Heart left ventricle (tissue), 16 donors: Measurements from ENCODE around the gene TUBB2B. TPM values are rescaled to one million over a fixed set of nuclear protein-coding genes. Genes with fewer than 3 reads are reported as not detected.

ENCODE experiments used
- ATAC-seq, 4 donors: fragments of 200-7000 bp; cut with Tn5 transposase; one replicate each; pipeline ENCODE4 v1.9.1; 2020 to 2022; ENCODE audit warnings: moderate library complexity in 4 of 4, mild to moderate bottlenecking in 3 of 4, moderate number of reproducible peaks in 1 of 4
- DNase-seq, 5 donors: peaks; one replicate each; pipeline ENCODE4 v3.0.0-alpha.2; 2020
- H3K27ac ChIP-seq, 12 donors: fragments of 200-600 bp; sonication (generic) in 4 of 12; one replicate each; pipeline versions ENCODE4 v1.5.0 to v1.8.0; 2016 to 2022; ENCODE audit warnings: mild to moderate bottlenecking in 2 of 12
- H3K27me3 ChIP-seq, 9 donors: fragments of 200-600 bp; sonication (generic) in 2 of 9; one replicate each; pipeline versions ENCODE4 v1.5.1 to v1.8.0; 2016 to 2022; ENCODE audit warnings: mild to moderate bottlenecking in 3 of 9
- H3K36me3 ChIP-seq, 9 donors: fragments of 200-600 bp; sonication (generic) in 2 of 9; one replicate each; pipeline versions ENCODE4 v1.5.0 to v1.8.0; 2018 to 2022; ENCODE audit warnings: mild to moderate bottlenecking in 2 of 9
- H3K4me1 ChIP-seq, 12 donors: fragments of 200-600 bp; sonication (generic) in 4 of 12; one replicate each; pipeline versions ENCODE4 v1.5.0 to v1.8.0; 2016 to 2022; ENCODE audit warnings: mild to moderate bottlenecking in 3 of 12
- H3K4me3 ChIP-seq, 12 donors: fragments of 200-600 bp; sonication (generic) in 4 of 12; one replicate each; pipeline versions ENCODE4 v1.5.0 to v1.8.0; 2017 to 2022; ENCODE audit warnings: mild to moderate bottlenecking in 9 of 12, moderate library complexity in 4 of 12
- H3K9me3 ChIP-seq, 12 donors: fragments of 200-600 bp; sonication (generic) in 4 of 12; one replicate each; pipeline versions ENCODE4 v1.5.0 to v1.8.0; 2016 to 2022; ENCODE audit warnings: mild to moderate bottlenecking in 1 of 12
- POLR2A ChIP-seq, 2 donors: fragments of 450-650 bp; IDR thresholded peaks; one replicate each; pipeline ENCODE4 v1.6.1; 2017; ENCODE audit warnings: antibody characterized with exemption in 2 of 2, mild to moderate bottlenecking in 2 of 2, moderate library complexity in 2 of 2
- WGBS, 4 donors: extraction: QIAGEN DNeasy Blood & Tissue Kit in 2 of 4; methylation state at CpG; one replicate each; pipeline versions ENCODE4 v1.1.5 to v1.1.7; 2013 to 2018; 5-methylcytosine and 5-hydroxymethylcytosine counted together
- intact Hi-C, 10 donors: fragments of 100-400 bp; cut with DNase I; formaldehyde crosslinking; loops; one replicate each; pipeline versions ENCODE4 v1.11.1 to v1.14.2; 2022
- polyA plus RNA-seq, 2 donors: library from polyadenylated mRNA; stranded (reverse); fragments of 200-250 nt; gene quantifications; one replicate each; pipeline ENCODE4 v1.2.3, GENCODE V29; 2013
- total RNA-seq, 9 donors: library from RNA; depleted of rRNA in 2 of 9; stranded (reverse); fragments of >200 nt in 2 of 9; fragmentation: NEBNext Ultra II Directional in 3 of 9; extraction: Animal tissue kit (Norgen Biotek cat#: 25700) in 3 of 9; gene quantifications; one replicate each; pipeline versions ENCODE4 v1.1.0 to v1.2.4, GENCODE V29; 2016 to 2023
- TF ChIP-seq, protein P1 (sequence below), 12 donors: fragments of 200-600 bp; sonication (generic) in 4 of 12; IDR thresholded peaks; one replicate each; pipeline versions ENCODE4 v1.5.0 to v1.8.0; 2018 to 2022; ENCODE audit warnings: antibody characterized with exemption in 12 of 12, mild to moderate bottlenecking in 5 of 12
- donor health status: ischemic (EF 13 %, LVEDD 7.1; RV severe dilation, severe dysfunction).
- donor health status: healthy with polysubstance abuse.
- donor health status: DM: no; HTN: yes; CAD: no.
- donor health status: DM: no; HTN: no; CAD: no.
- donor health status: ischemic (EF 25% LVEDD 6.9; RV normal size, moderate dysfunction).
- donor health status: ischemic (EF 25% LVEDD 5.7; RV mildly dilated, moderate dysfunction).
- donor health status: healthy.
- donor health status: DM: yes; HTN: yes; CAD: no.
- donor health status: ischemic (EF 35%, LVEDD 5.7; RV mildly dilated, moderate dysfunction).
- donor health status: nonischemic (EF 11% LVEDD 7.7; RV severe dilation, severe dysfunction).
- donor health status: DM: yes; HTN: yes; CAD: no.
- donor health status: PGD.
- donor health status: ischemic (EF 29% LVEDD 5.4; RV normal size, mild dysfunction).
- donor health status: nonischemic (EF 23%, LVEDD 6.1; RV moderate dilation, normal function).

TUBB2B gene
- total and polyA plus RNA-seq, 11 donors, result 0.90 to 3.4 (median 1.5) TPM

DNA sequence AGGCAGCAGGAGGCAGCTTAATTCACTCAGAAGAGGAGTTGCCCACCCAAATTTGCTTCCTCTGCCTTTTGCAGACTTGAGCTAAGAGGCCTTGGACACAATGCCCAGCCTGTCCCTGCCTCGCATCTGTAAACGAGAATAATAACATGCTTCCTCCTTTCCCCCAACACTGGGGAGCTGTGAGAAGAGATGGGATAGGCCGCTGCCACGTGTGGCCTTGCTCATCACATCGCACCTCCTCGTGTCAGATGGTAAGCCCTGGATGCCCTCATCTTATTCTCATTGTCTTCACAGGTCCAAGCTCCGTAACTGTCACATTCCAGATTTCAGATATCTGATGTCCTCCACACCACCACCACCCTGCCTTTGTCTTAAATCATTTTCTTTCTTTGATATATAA, 13.1 kb upstream of the TUBB2B start:
- intact Hi-C loops, result no loop called here
- ATAC-seq (no peak), DNase-seq (no peak)
- peaks cover 0 to 11% (median 0%) of the 10 kb centered on the region in 9 donors for H3K27me3 ChIP-seq
- no peak overlapping the region for H3K27ac ChIP-seq
- no peak for TF ChIP-seq POLR2A (IDR thresholded peaks at IDR 0.05)
- TF ChIP-seq, protein P1, sequence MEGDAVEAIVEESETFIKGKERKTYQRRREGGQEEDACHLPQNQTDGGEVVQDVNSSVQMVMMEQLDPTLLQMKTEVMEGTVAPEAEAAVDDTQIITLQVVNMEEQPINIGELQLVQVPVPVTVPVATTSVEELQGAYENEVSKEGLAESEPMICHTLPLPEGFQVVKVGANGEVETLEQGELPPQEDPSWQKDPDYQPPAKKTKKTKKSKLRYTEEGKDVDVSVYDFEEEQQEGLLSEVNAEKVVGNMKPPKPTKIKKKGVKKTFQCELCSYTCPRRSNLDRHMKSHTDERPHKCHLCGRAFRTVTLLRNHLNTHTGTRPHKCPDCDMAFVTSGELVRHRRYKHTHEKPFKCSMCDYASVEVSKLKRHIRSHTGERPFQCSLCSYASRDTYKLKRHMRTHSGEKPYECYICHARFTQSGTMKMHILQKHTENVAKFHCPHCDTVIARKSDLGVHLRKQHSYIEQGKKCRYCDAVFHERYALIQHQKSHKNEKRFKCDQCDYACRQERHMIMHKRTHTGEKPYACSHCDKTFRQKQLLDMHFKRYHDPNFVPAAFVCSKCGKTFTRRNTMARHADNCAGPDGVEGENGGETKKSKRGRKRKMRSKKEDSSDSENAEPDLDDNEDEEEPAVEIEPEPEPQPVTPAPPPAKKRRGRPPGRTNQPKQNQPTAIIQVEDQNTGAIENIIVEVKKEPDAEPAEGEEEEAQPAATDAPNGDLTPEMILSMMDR (IDR thresholded peaks at IDR 0.05), result no peak
- no peaks in the 10 kb centered on the region for H3K4me1 ChIP-seq
- 66 to 72% (median 72%) methylated on average over 7 of the region's 7 CpGs for WGBS, 4 donors
- no peaks in the 10 kb centered on the region for H3K9me3 ChIP-seq
- no peak overlapping the region for H3K4me3 ChIP-seq
- H3K36me3 ChIP-seq, result no peaks in the 10 kb centered on the region

DNA sequence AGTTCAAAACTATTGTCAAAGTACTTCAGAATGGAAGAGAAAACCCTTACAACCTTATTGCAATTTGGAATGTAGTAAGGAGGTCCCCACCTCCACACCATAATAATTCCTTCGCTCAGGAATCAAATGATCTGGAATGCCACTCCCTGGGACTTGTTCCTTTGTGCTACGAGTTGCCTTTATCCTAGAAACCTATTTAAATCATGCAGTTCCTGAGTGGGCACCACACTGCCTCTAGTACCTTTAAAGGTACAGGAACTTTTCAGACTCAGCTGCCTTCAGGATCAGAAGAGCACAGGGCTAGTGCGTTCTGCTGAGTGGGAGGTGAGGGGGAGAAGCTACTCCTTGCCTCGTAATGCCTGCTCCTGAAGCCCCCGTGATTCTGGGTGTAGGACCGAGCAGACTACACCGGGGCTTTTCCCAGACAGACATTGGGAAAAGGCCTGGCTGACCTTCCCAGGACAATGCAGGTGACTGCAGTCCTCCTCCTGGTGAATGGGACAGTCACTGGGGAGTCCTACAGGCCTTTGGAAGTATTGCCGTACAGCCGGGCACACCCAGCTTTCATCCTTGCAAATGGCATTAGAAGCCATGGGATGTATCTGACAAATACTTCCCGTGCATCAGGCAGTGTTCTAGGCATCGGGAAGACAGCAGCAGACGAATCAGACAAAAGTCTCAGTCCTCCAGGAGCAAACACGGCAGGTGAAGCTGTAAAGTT, 11.8 kb upstream of the TUBB2B start:
- peaks cover 0 to 19% (median 7%) of the 10 kb centered on the region in 9 donors for H3K27me3 ChIP-seq

DNA sequence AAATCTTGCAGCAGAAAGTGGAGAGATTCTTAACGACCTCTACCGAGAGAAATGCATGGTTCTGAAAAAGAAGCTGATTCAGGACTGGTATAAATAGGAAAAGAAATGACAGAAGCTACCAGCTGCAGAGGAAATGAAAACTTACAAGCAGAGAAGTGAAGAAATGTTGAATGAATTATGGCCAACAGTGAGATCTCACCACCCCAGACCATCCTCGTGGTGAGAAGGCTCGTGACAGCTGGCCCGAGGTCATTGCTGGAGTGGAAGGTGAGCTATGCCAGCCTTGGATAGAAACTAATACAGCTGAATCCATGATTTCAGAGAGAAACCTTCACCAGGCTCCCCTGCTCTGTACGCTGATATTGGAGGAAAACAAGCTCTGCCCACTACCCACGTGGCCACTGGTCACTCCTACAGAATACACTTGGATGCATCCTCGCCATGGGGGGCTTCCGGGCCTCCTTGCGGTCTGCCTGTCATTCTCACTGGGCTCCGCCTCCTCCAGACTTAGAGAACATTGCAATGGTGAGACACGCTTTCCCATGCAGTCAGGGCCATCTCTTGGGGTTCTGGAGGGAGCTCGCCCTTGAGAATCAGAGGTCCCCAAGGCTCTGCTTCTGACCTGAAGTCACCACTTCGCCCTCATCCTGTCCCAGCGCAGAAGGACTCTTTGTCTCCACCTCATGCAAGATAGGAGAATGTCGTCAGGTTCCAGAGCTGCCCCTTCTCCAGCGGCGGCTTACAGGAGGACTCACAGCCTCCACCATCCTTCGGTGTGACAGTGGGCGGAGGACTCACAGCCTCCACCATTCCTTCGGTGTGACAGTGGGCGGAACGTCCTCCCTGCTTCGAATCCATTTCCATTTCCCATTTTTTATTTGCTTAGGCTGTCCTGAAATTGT, 10.6 kb upstream of the TUBB2B start:
- peaks cover 0 to 32% (median 17%) of the 10 kb centered on the region in 9 donors for H3K27me3 ChIP-seq
- ATAC-seq, result peak in 1 of 4 donors; percentile 27
- no peaks in the 10 kb centered on the region for H3K36me3 ChIP-seq
- DNase-seq, result no peak
- H3K9me3 ChIP-seq, result no peaks in the 10 kb centered on the region
- no peak overlapping the region for H3K27ac ChIP-seq
- no peak overlapping the region for H3K4me3 ChIP-seq
- no peak for TF ChIP-seq POLR2A (IDR thresholded peaks at IDR 0.05)
- TF ChIP-seq, protein P1 (IDR thresholded peaks at IDR 0.05), result no peak
- WGBS, 4 donors, result 80 to 83% (median 83%) methylated on average over 24 of the region's 24 CpGs
- intact Hi-C loops, result no loop called here
- H3K4me1 ChIP-seq, result no peaks in the 10 kb centered on the region

More for the DNA sequence above, 11.8 kb upstream of the TUBB2B start:
- Histone ChIP-seq H3K4me1 (no peaks in the 10 kb centered on the region), H3K9me3 (no peaks in the 10 kb centered on the region), H3K36me3 (no peaks in the 10 kb centered on the region), H3K27ac (no peak overlapping the region), H3K4me3 (no peak overlapping the region)
- no peak for DNase-seq
- 77 to 84% (median 84%) methylated on average over 13 of the region's 13 CpGs for WGBS, 4 donors
- TF ChIP-seq, protein P1 (IDR thresholded peaks at IDR 0.05), result peak in 1 of 12 donors; percentile 8
- TF ChIP-seq POLR2A (IDR thresholded peaks at IDR 0.05), result no peak
- intact Hi-C loops, result no loop called here
- ATAC-seq, result no peak

DNA sequence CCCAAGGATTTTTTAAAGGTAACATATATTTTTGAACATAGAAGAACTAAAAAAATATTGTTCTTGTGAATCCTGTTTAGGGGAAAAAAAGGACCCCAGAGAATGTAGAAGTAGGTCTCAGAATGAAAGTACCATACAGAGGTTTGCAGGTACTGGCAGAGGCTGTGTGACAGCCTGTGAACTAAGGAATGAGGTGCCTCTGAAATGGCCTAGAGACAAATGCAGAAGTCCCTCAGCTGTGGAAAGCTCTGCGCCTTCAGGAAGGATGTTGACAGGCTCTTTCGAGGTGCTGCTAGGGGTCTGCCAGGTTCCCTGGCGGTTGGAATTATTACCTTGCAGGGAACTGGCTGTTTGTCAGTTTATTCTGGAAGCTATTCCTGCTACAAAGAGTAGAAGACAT, 8.6 kb upstream of the TUBB2B start:
- ATAC-seq (no peak), DNase-seq (no peak)
- WGBS, 4 donors, result 67 to 80% (median 69%) methylated on average over 3 of the region's 3 CpGs
- H3K4me1 ChIP-seq, result peaks cover 0 to 14% (median 6%) of the 10 kb centered on the region in 12 donors
- no peak for TF ChIP-seq POLR2A (IDR thresholded peaks at IDR 0.05)
- TF ChIP-seq, protein P1 (IDR thresholded peaks at IDR 0.05), result no peak
- H3K9me3 ChIP-seq, result no peaks in the 10 kb centered on the region
- no peak overlapping the region for H3K27ac ChIP-seq
- H3K4me3 ChIP-seq, result no peak overlapping the region
- H3K27me3 ChIP-seq, result peaks cover 0 to 47% (median 17%) of the 10 kb centered on the region in 9 donors
- intact Hi-C loops, result no loop called here
- no peaks in the 10 kb centered on the region for H3K36me3 ChIP-seq
